ENCODE data around the gene MPND. TPM values are rescaled to one million over a fixed set of nuclear protein-coding genes. Genes with fewer than 3 reads are reported as not detected.

MPND gene
- total RNA-seq, 1 experiment from 2014 or later, result 37.0 TPM

DNA sequence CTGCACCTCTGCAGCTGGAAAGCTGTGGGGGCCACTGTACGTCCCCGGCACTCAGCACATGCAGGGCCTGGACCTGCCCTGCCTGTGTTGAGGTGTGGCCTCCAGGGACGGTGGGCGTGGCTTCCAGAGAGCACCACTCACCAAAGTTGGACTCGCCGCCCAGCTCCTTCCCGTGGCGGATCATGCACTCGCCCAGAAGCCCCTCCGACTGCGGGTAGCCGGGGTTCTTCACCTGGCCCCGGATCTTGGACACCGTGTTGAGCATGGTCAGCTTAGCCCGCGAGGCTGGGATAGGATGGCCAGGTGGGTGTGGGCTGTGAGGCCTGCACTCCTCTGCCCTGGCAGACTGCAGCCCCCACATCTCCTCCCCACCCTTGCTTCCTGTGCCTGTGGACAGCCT, 22.0 kb downstream of the MPND start:
- Histone ChIP-seq H2BK120ac (ENCODE audit: low read depth, low read length, poor library complexity, severe bottlenecking) (no peak overlapping the region), H2AK5ac (ENCODE audit: insufficient read length, low read length) (no peak overlapping the region), H3T11ph (ENCODE audit: low read length) (no peak overlapping the region), H3K23ac (ENCODE audit: insufficient read length, low read depth, low read length) (no peak overlapping the region), H3K9me3 (ENCODE audit: control insufficient read depth, low read depth, low read length) (no peaks in the 10 kb centered on the region), H3K18ac (ENCODE audit: insufficient read length, low read depth, low read length) (no peak overlapping the region), H4K8ac (replicated peaks; ENCODE audit: insufficient read length, low read depth, low read length) (no peak overlapping the region), H2BK5ac (ENCODE audit: insufficient read length, low read length) (no peak overlapping the region), H3K56ac (ENCODE audit: insufficient read length, low read depth, low read length) (no peak overlapping the region), H3K79me1 (ENCODE audit: insufficient read depth, low read depth, low read length, poor library complexity, severe bottlenecking) (no peaks in the 10 kb centered on the region), H3K27me3 (ENCODE audit: insufficient read depth, low read length) (no peaks in the 10 kb centered on the region), H4K91ac (ENCODE audit: insufficient read length, low read depth, low read length) (no peak overlapping the region), H3K23me2 (ENCODE audit: insufficient read length, low read depth, low read length, poor library complexity, severe bottlenecking) (no peaks in the 10 kb centered on the region), H3K14ac (ENCODE audit: insufficient read depth, low read length) (no peak overlapping the region; the same call in 1 of the 2 replicates), H4K20me1 (ENCODE audit: control insufficient read depth, insufficient read depth, insufficient read length) (no peaks in the 10 kb centered on the region), H3K79me2 (ENCODE audit: insufficient read depth, low read length) (no peaks in the 10 kb centered on the region), H2BK12ac (ENCODE audit: insufficient read length, low read depth, low read length) (no peak overlapping the region), H3K9ac (ENCODE audit: extremely low read depth, insufficient read length, low read length) (no peak overlapping the region), H2BK15ac (ENCODE audit: low read depth, low read length) (no peak overlapping the region), H3K4me1 (ENCODE audit: insufficient read depth, low read length) (no peaks in the 10 kb centered on the region; the same call in 1 of the 2 replicates), H3K4me2 (ENCODE audit: insufficient read depth, insufficient read length, low read length) (no peak overlapping the region), H3K4ac (ENCODE audit: low read depth, low read length) (no peak overlapping the region), H3K27ac (ENCODE audit: insufficient read length, low read depth, low read length) (no peak overlapping the region), H4K5ac (ENCODE audit: insufficient read length, low read depth, low read length) (no peak overlapping the region), H2BK20ac (ENCODE audit: low read depth, low read length, poor library complexity, severe bottlenecking) (no peak overlapping the region), H2AFZ (ENCODE audit: low read length) (no peak overlapping the region)
- Mint-ChIP-seq H3K27ac (no peak overlapping the region), H3K27me3 (ENCODE audit: low read depth) (peaks cover 6% of the 10 kb centered on the region), H3K4me3 (no peak overlapping the region), H3K9me3 (no peaks in the 10 kb centered on the region), H3K4me1 (peaks cover 16 to 24% of the 10 kb centered on the region in 2 experiments), H3K36me3 (ENCODE audit: insufficient read depth in 1 of 3, low read depth in 3 of 3) (peaks cover 0 to 31% (median 15%) of the 10 kb centered on the region in 3 experiments; a peak in 6 of 7 replicates)
- WGBS (ENCODE audit: extremely low coverage, insufficient read length, low lambda C conversion rate), result no CpG with 5 or more reads among the region's 16 CpGs
- DNase-seq, result no peak
- TF ChIP-seq, protein P1, sequence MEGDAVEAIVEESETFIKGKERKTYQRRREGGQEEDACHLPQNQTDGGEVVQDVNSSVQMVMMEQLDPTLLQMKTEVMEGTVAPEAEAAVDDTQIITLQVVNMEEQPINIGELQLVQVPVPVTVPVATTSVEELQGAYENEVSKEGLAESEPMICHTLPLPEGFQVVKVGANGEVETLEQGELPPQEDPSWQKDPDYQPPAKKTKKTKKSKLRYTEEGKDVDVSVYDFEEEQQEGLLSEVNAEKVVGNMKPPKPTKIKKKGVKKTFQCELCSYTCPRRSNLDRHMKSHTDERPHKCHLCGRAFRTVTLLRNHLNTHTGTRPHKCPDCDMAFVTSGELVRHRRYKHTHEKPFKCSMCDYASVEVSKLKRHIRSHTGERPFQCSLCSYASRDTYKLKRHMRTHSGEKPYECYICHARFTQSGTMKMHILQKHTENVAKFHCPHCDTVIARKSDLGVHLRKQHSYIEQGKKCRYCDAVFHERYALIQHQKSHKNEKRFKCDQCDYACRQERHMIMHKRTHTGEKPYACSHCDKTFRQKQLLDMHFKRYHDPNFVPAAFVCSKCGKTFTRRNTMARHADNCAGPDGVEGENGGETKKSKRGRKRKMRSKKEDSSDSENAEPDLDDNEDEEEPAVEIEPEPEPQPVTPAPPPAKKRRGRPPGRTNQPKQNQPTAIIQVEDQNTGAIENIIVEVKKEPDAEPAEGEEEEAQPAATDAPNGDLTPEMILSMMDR (conservative IDR thresholded peaks at IDR 0.05), result no peak

Data from H9 (cell line).